K562 (cell line): ENCODE data around the gene PPP1R16B. TPM values are rescaled to one million over a fixed set of nuclear protein-coding genes. Genes with fewer than 3 reads are reported as not detected.

ENCODE experiments used
- FOXJ2 ChIP-seq: fragments of 200-800 bp; sonication (Bioruptor generic); IDR thresholded peaks from 2 replicates; pipeline ENCODE4 v1.6.1; 2016; ENCODE audit warnings: missing genetic modification characterization, missing compliant biosample characterization
- MECOM ChIP-seq: fragments of 250-450 bp; sonication (Bioruptor Pico); IDR thresholded peaks from 2 replicates; pipeline ENCODE4 v1.8.0; 2022; ENCODE audit warnings: inconsistent platforms
- MEF2D ChIP-seq: conservative IDR thresholded peaks from 2 replicates; pipeline ENCODE4 v1.6.1; 2016; ENCODE audit warnings: low read depth, missing genetic modification characterization, missing compliant biosample characterization
- MEIS2 ChIP-seq: fragments of 450-650 bp; IDR thresholded peaks from 2 replicates; pipeline ENCODE4 v1.6.1; 2014; ENCODE audit warnings: mild to moderate bottlenecking; ENCODE audit not compliant: partially characterized antibody
- MYC ChIP-seq, 2 experiments: fragments of 250-450 bp in 1 of 2; sonication (Bioruptor Pico) in 1 of 2; IDR thresholded peaks; 2 replicates each; pipeline versions ENCODE4 v1.5.1 to v1.6.1; 2012 to 2021; ENCODE audit warnings: low read depth in 2 of 2, borderline replicate concordance in 1 of 2, improper control_type of control experiment in 1 of 2, low read length in 1 of 2, mild to moderate bottlenecking in 1 of 2, moderate library complexity in 1 of 2
- RBBP5 ChIP-seq: fragments of 200-600 bp; sonication (generic); IDR thresholded peaks from 2 replicates; pipeline ENCODE4 v1.6.1; 2012; ENCODE audit warnings: borderline replicate concordance, mild to moderate bottlenecking, low read length, control low read depth, inconsistent platforms; ENCODE audit not compliant: insufficient read depth, poor library complexity, severe bottlenecking
- SMAD4 ChIP-seq: fragments of 250-450 bp; sonication (Bioruptor Pico); conservative IDR thresholded peaks from 2 replicates; pipeline ENCODE4 v1.8.0; 2021; ENCODE audit warnings: inconsistent platforms, mild to moderate bottlenecking, moderate library complexity
- SRF ChIP-seq, 2 experiments: fragments of 250-450, 450-650 bp in 1 of 2; sonication (Bioruptor Pico) in 1 of 2; sonication (generic) in 1 of 2; formaldehyde crosslinking; IDR thresholded peaks; 2 replicates each; pipeline versions ENCODE4 v1.5.0 to v1.5.1; 2020 to 2022; ENCODE audit warnings: mild to moderate bottlenecking in 1 of 2, missing genetic modification reagents in 1 of 2
- TCF3 ChIP-seq: sonication (generic); formaldehyde crosslinking; IDR thresholded peaks from 2 replicates; pipeline ENCODE4 v1.4.0; 2020; ENCODE audit warnings: mild to moderate bottlenecking, missing genetic modification reagents
- ZBTB40 ChIP-seq, 2 experiments: fragments of 450-650 bp in 1 of 2; sonication (generic) in 1 of 2; formaldehyde crosslinking in 1 of 2; IDR thresholded peaks; 2 replicates each; pipeline versions ENCODE4 v1.7.1 to v1.9.0; 2016 to 2022; ENCODE audit warnings: inconsistent platforms in 1 of 2, mild to moderate bottlenecking in 1 of 2, missing genetic modification reagents in 1 of 2
- ZBTB7A ChIP-seq: IDR thresholded peaks from 2 replicates; pipeline ENCODE4 v1.6.1; 2011; ENCODE audit warnings: low read depth, mild to moderate bottlenecking, low read length, moderate library complexity, borderline replicate concordance; ENCODE audit not compliant: control insufficient read depth
- ZFPM2 ChIP-seq: fragments of 250-450 bp; sonication (Bioruptor Pico); IDR thresholded peaks from 2 replicates; pipeline ENCODE4 v1.5.1; 2022; ENCODE audit warnings: mild to moderate bottlenecking
- ZNF175 ChIP-seq: fragments of 200-800 bp; sonication (Bioruptor generic); IDR thresholded peaks from 2 replicates; pipeline ENCODE4 v1.6.1; 2016; ENCODE audit warnings: low read depth, mild to moderate bottlenecking, missing genetic modification characterization, missing compliant biosample characterization
- ZNF449 ChIP-seq: fragments of 250-450 bp; sonication (Bioruptor Pico); IDR thresholded peaks from 2 replicates; pipeline ENCODE4 v1.8.0; 2022; ENCODE audit warnings: moderate library complexity, mild to moderate bottlenecking, inconsistent platforms
- polyA plus RNA-seq, 8 experiments: library from polyadenylated mRNA; depleted of rRNA in 4 of 8; stranded (reverse) in 5 of 8; unstranded in 3 of 8; fragments of >200 nt; fragmentation: Nextera tagmentation in 2 of 8; fragmentation: Illumina TruSeq in 1 of 8; extraction: Ambion mirVana in 2 of 8; extraction: Trizol in 1 of 8; gene quantifications; 2 replicates each; pipeline versions ENCODE4 v1.2.1 to v1.2.3, GENCODE V29; 2011 to 2014; ENCODE audit warnings: inconsistent platforms in 1 of 8, missing spikeins in 1 of 8
- total RNA-seq, 7 experiments: library from RNA; depleted of rRNA in 6 of 7; stranded (reverse); fragments of >200 nt in 6 of 7; fragmentation: Illumina TruSeq in 2 of 7; extraction: Trizol in 2 of 7; gene quantifications; 2 replicates each; pipeline versions ENCODE4 v1.2.1 to v1.2.3, GENCODE V29; 2011 to 2021; ENCODE audit warnings: low replicate concordance in 1 of 7

PPP1R16B gene
- total and polyA plus RNA-seq, 9 of the 15 experiments (the other 6 are each of a cell fraction or from before 2014, with no cell fraction given): 1.5 to 11.5 (median 6.8) TPM

- TF ChIP-seq RBBP5: peak; percentile 42
- TF ChIP-seq FOXJ2 (tag): no peak
- TF ChIP-seq ZFPM2: no peak
- peak; percentile 62; the same call in 1 of the 2 replicates for TF ChIP-seq ZNF449 (CRISPR knock-in tag)
- peak; percentile 58; the same call in 1 of the 2 replicates for TF ChIP-seq ZNF175 (CRISPR knock-in tag)
- no peak for TF ChIP-seq MECOM (CRISPR knock-in tag)
- TF ChIP-seq MEF2D (tag): no peak
- TF ChIP-seq TCF3 (CRISPR knock-in tag): peak; percentile 60
- peak; percentile 36; the same call in 1 of the 2 replicates for TF ChIP-seq ZBTB40 (IDR thresholded peaks at IDR 0.05)
- TF ChIP-seq ZBTB40 (CRISPR knock-in tag; IDR thresholded peaks at IDR 0.05): no peak
- TF ChIP-seq MEIS2: peak; percentile 87
- TF ChIP-seq SMAD4 (CRISPR knock-in tag): peak; percentile 84
- TF ChIP-seq ZBTB7A: 0 out of 2 replicates have a peak, but pooled peaks have one; percentile 4
- peak; percentile 25; the same call in 1 of the 2 replicates for TF ChIP-seq MYC (IDR thresholded peaks at IDR 0.05; ENCODE audit: low read depth, low read length)
- no peak for TF ChIP-seq MYC (CRISPR knock-in tag; IDR thresholded peaks at IDR 0.05; ENCODE audit: borderline replicate concordance, low read depth)
- peak in 1 of 2 experiments; percentile 89; a peak in 1 of 4 replicates for TF ChIP-seq SRF (CRISPR knock-in tag; IDR thresholded peaks at IDR 0.05)
Observed at GRCh38 chr20:38863024-38863851, 57.7 kb downstream of the PPP1R16B start (continued).
